ENCODE data around the gene ADAR. TPM values are rescaled to one million over a fixed set of nuclear protein-coding genes. Genes with fewer than 3 reads are reported as not detected.

The ADAR gene
- total RNA-seq, 1 donor from 2014 or later: 209 TPM

DNA sequence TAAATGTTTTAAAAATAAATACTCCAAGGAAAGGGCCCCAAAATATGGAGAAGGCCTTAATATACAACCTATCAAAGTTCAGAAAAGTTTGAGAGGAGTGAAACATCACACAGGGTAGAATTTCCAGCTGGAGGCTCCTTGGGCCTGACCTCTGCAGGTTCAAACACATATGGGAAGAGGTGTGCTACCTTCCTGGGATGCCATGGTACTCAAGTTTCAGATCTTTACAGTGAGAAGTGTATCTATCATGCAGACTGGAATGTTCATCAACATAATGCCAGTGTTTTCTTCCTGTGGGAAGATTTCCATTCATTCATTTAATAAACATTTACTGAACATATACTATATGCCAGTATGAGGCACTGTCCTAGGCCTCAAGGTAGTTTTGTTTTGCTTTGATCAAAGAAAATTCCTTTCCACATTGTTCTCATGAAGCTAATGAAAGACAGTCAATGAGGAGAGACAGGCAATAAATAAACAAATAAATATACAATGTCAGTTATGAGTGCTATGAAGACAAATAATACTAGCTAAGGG lies 14.6 kb upstream of the ADAR start:
- TF ChIP-seq, protein P1, sequence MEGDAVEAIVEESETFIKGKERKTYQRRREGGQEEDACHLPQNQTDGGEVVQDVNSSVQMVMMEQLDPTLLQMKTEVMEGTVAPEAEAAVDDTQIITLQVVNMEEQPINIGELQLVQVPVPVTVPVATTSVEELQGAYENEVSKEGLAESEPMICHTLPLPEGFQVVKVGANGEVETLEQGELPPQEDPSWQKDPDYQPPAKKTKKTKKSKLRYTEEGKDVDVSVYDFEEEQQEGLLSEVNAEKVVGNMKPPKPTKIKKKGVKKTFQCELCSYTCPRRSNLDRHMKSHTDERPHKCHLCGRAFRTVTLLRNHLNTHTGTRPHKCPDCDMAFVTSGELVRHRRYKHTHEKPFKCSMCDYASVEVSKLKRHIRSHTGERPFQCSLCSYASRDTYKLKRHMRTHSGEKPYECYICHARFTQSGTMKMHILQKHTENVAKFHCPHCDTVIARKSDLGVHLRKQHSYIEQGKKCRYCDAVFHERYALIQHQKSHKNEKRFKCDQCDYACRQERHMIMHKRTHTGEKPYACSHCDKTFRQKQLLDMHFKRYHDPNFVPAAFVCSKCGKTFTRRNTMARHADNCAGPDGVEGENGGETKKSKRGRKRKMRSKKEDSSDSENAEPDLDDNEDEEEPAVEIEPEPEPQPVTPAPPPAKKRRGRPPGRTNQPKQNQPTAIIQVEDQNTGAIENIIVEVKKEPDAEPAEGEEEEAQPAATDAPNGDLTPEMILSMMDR (IDR thresholded peaks at IDR 0.05): no peak
- H3K27me3 Mint-ChIP-seq: no peaks in the 10 kb centered on the region

DNA sequence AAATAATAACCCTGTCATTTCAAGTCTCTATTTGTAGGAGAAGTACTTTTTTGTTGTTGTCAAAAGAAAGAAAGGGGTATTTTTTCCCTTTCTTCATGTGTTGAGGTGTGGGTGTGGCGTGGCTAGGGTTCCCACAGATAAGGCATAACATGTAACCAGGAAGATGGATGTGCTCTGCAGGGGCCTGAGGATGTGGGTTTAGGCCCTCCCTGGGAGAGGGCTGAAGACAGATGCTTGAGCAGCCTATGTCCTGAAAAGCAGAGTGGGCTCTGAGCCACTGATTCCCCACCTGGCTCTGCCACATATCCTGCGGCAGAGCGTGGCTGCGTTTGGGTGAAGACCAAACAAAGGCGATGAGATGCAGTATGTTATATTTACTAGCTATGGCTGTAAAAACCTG lies 13.9 kb upstream of the ADAR start:
- H3K27ac Mint-ChIP-seq: no peak overlapping the region
- H3K9me3 Mint-ChIP-seq: no peaks in the 10 kb centered on the region
- ATAC-seq (ENCODE audit: low read depth) (no peak), DNase-seq (no peak)
- TF ChIP-seq, protein P1 (IDR thresholded peaks at IDR 0.05): no peak
- ChIA-PET POLR2A (no interaction called here), CTCF (no interaction called here)
- no peaks in the 10 kb centered on the region for H3K27me3 Mint-ChIP-seq
- H3K36me3 Mint-ChIP-seq (ENCODE audit: low read depth): peaks cover 20% of the 10 kb centered on the region
- intact Hi-C loops (cut with micrococcal nuclease): no loop called here
- no peak overlapping the region for H3K4me3 Mint-ChIP-seq
- H3K4me1 Mint-ChIP-seq: peaks cover 31% of the 10 kb centered on the region

More for the DNA sequence above, 14.6 kb upstream of the ADAR start:
- Mint-ChIP-seq H3K36me3 (ENCODE audit: low read depth) (peaks cover 20% of the 10 kb centered on the region), H3K9me3 (no peaks in the 10 kb centered on the region), H3K4me1 (peaks cover 34% of the 10 kb centered on the region), H3K4me3 (no peak overlapping the region), H3K27ac (no peak overlapping the region)
- POLR2A ChIA-PET: no interaction called here
- intact Hi-C loops (cut with micrococcal nuclease): no loop called here
- DNase-seq: no peak
- ATAC-seq (ENCODE audit: low read depth): no peak
- CTCF ChIA-PET: no interaction called here

DNA sequence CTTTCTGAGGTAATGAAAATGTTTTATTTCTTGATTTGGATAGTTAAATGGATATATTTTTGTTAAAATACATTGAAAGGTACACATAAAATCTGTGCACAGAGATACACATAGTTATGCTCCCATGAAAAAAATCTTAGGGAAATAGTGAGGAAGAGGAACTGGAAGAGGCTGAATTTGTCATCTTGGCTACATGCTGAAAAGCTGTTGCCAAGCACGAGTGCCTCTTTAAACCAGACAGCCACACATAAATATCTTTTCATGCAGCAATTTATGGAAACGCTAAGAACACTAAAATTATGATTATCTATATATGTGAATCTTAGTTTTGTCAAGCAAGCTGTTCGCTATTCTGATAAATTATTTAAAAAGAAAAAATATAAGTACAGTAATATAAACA lies 12.8 kb upstream of the ADAR start:
- no peak overlapping the region for H3K27ac Mint-ChIP-seq
- ChIA-PET CTCF (no interaction called here), POLR2A (interaction anchor here (0.7 kb wide), 1 partner anchor 324 kb away, joined by 3 read pairs; no protein-coding TSS in a partner anchor)
- peaks cover 24% of the 10 kb centered on the region for H3K4me1 Mint-ChIP-seq
- DNase-seq (no peak), ATAC-seq (ENCODE audit: low read depth) (no peak)
- no peaks in the 10 kb centered on the region for H3K27me3 Mint-ChIP-seq
- no peak overlapping the region for H3K4me3 Mint-ChIP-seq
- TF ChIP-seq, protein P1 (IDR thresholded peaks at IDR 0.05): no peak
- intact Hi-C loops (cut with micrococcal nuclease): no loop called here
- peaks cover 20% of the 10 kb centered on the region for H3K36me3 Mint-ChIP-seq (ENCODE audit: low read depth)
- H3K9me3 Mint-ChIP-seq: no peaks in the 10 kb centered on the region

DNA sequence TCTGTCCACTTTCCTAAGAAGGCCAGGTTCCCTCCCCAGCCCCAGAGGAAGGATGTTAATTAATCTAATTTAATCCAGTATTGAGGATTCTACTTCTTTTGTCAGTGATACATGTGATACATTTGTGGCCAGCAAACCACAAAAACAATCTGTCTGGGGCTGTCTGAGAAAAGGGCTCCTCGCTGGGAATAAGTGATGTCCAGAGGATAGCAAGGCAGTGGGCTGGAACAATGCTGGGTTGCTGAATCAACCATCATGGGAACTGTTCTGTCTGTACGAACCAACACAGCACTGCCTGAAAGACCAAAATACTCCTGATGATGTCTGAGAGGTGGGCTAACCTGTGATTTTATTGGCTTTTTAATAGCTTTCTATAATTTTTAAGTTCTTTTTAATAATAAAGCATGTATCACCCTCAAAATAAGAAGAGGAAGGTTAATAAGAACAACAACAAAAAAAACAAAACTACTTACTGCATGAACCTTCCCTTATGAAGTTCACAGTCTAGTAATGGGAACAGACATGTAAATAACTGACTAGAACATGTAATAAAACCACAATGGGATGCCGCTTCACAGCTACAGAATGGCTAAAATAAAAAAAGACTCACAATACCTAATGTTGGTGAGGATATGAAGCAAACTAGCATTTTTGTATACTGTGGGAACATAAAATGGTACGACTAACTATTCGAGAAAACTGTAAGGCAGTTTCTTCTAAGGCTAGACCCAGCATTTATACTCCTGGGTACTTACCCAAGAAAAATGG lies 11.4 kb upstream of the ADAR start:
- TF ChIP-seq, protein P1 (IDR thresholded peaks at IDR 0.05): no peak
- peaks cover 19% of the 10 kb centered on the region for H3K4me1 Mint-ChIP-seq
- H3K27me3 Mint-ChIP-seq: no peaks in the 10 kb centered on the region
- CTCF ChIA-PET: no interaction called here
- H3K27ac Mint-ChIP-seq: peak overlapping the region; percentile 27
- peaks cover 16% of the 10 kb centered on the region for H3K36me3 Mint-ChIP-seq (ENCODE audit: low read depth)
- no peaks in the 10 kb centered on the region for H3K9me3 Mint-ChIP-seq
- H3K4me3 Mint-ChIP-seq: no peak overlapping the region
- ATAC-seq (ENCODE audit: low read depth) (no peak), DNase-seq (no peak)
- intact Hi-C loops (cut with micrococcal nuclease): no loop called here
- POLR2A ChIA-PET: interaction anchor here (0.5 to 0.9 kb wide), 4 partner anchors 11 to 725 kb away, joined by 3 to 10 read pairs (median 4); partner anchors contain the start of gene ADAR

DNA sequence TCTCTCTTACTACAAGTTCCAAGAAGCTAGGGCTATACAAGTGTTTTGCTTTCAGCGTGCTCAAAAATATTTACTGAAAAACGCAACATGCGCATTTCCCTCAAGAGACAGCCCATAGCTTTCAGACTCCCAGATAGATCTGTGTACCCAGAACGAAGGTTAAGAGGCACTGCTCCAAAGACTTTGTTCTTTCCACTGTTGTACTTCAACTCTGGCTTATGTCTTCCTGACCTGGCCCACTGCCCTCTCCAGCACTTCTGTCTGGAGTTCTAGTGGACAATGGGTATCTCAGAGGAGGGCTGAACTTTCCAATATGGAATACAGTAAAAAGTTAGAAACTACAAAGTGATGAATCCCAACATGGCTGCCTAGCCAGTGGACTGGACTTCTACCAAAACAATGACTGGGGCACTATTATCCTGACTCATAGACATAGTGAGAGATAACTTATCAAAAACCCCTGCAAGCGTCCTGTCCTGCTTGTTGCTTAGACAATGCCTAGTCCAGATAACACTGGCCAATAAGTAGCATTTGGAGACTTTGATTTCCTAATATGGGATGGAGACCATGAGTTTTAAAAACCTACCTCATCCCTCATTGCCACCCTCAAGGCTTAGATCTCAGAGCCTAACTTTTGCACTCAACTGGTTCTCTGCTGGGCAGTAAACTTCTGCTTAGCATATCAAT lies 8.8 kb upstream of the ADAR start:
- CTCF ChIA-PET: no interaction called here
- intact Hi-C loops (cut with micrococcal nuclease): no loop called here
- Mint-ChIP-seq H3K4me3 (no peak overlapping the region), H3K27ac (no peak overlapping the region), H3K9me3 (no peaks in the 10 kb centered on the region), H3K36me3 (ENCODE audit: low read depth) (peaks cover 3% of the 10 kb centered on the region), H3K4me1 (peaks cover 11% of the 10 kb centered on the region), H3K27me3 (no peaks in the 10 kb centered on the region)
- DNase-seq (no peak), ATAC-seq (ENCODE audit: low read depth) (no peak)
- TF ChIP-seq, protein P1 (IDR thresholded peaks at IDR 0.05): no peak
- POLR2A ChIA-PET: no interaction called here
